Measurements from ENCODE around the gene ZNF492.
"Not testable (repeated sequence)": the region's sequence is repeated elsewhere in the genome, so short reads cannot be mapped to it uniquely, and the experiment has no call there.

The ZNF492 gene

GRCh38 chr19:22607653-22608430 lies 26.3 kb upstream of the ZNF492 start:
- no peak for DNase-seq (ENCODE audit: low read depth)
- no peak overlapping the region for H3K4me3 ChIP-seq (ENCODE audit: low read depth, low read length)
- no peak for TF ChIP-seq CTCF (IDR thresholded peaks at IDR 0.05; ENCODE audit: insufficient read depth, low read depth, low read length, missing control alignments)

GRCh38 chr19:22608441-22608840 lies 25.7 kb upstream of the ZNF492 start:
- no peak for DNase-seq (ENCODE audit: low read depth)
- TF ChIP-seq CTCF (IDR thresholded peaks at IDR 0.05; ENCODE audit: insufficient read depth, low read depth, low read length, missing control alignments), result no peak
- no peak overlapping the region for H3K4me3 ChIP-seq (ENCODE audit: low read depth, low read length)

GRCh38 chr19:22609630-22610029 lies 24.5 kb upstream of the ZNF492 start:
- no peak for TF ChIP-seq CTCF (IDR thresholded peaks at IDR 0.05; ENCODE audit: insufficient read depth, low read depth, low read length, missing control alignments)
- DNase-seq (ENCODE audit: low read depth), result no peak
- H3K4me3 ChIP-seq (ENCODE audit: low read depth, low read length), result no peak overlapping the region

DNA sequence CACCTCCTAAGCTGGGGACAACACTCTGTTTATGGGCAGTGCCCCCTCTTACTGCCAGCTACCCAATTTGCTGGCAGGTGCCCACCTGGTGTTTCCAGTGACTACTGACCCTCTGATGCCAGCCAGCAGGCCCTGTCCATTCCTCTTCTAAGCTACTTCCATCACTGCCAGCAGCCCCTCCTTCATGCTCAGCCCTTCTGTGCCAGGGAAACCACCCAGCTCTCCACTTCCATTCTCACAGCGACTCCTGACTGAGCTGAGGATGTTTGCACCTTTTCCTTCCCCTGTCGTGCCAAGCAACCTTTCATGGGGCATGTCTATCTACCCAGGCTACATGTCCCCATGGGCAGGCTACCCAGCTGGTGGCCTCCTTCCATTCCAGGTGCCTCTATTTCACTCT lies 24.0 kb upstream of the ZNF492 start:
- no peak for DNase-seq (ENCODE audit: low read depth)
- no peak for TF ChIP-seq CTCF (IDR thresholded peaks at IDR 0.05; ENCODE audit: insufficient read depth, low read depth, low read length, missing control alignments)
- H3K4me3 ChIP-seq (ENCODE audit: low read depth, low read length), result no peak overlapping the region

DNA sequence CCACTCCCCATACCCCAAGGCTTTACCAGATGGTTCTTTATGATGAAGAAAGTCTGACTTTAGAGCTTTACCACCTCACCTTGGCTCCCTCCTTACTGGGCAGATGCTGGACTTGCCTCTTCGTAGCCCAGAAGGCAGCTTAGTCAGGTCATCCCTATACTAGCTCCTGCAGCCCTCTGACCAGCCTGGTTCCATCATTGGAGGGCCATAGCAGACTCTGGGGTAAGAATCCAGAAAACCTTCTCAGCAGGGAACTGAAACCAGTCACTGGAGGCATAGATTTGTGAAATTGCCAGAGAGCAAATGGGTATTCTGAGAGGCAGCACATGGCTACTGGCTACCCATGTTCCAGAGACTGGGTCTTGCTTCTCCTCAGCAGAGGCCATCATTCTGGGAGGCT lies 21.8 kb upstream of the ZNF492 start:
- DNase-seq (ENCODE audit: low read depth), result no peak
- H3K4me3 ChIP-seq (ENCODE audit: low read depth, low read length), result no peak overlapping the region
- no peak for TF ChIP-seq CTCF (IDR thresholded peaks at IDR 0.05; ENCODE audit: insufficient read depth, low read depth, low read length, missing control alignments)

- TF ChIP-seq CTCF (IDR thresholded peaks at IDR 0.05; ENCODE audit: insufficient read depth, low read depth, low read length, missing control alignments), result no peak
Observed at GRCh38 chr19:22616659-22617058, 17.5 kb upstream of the ZNF492 start.

DNA sequence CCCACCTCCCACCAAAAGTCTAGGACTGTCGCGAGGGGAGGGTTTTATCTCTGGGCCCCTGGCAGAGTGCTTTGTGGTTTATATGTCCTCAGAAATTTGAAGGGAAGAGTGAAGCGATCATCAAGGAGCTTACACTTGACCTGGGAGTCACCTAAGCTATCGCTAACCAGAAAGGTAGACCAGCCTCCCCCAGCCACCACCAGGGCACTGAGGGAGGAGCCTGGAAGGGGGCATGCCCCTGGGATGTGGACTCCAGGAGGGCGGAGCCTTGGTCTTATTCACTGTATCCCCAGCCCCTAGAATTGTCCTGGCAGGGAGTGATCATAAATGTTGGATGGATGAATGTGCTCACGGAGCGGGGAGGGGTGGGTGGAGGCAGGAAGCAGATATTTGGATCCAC lies 16.9 kb upstream of the ZNF492 start:
- not testable (repeated sequence) for DNase-seq (ENCODE audit: low read depth); H3K4me3 ChIP-seq (ENCODE audit: low read depth, low read length)

More at GRCh38 chr19:22616659-22617058, 17.5 kb upstream of the ZNF492 start:
- no peak for DNase-seq (ENCODE audit: low read depth)
- no peak overlapping the region for H3K4me3 ChIP-seq (ENCODE audit: low read depth, low read length)

Measured in GM12865 (cell line).